DOHH2 (cell line): ENCODE data around the gene ZBTB7C.

Source experiments
- EZH2phosphoT487 ChIP-seq: fragments of 200-600 bp; sonication (generic); IDR thresholded peaks from 2 replicates; pipeline ENCODE4 v1.6.1; 2017; ENCODE audit warnings: borderline replicate concordance, mild to moderate bottlenecking, antibody characterized with exemption, low read length, moderate library complexity, mixed read lengths
- TF ChIP-seq, protein P1 (sequence below): fragments of 200-600 bp; sonication (generic); IDR thresholded peaks from one replicate; pipeline ENCODE4 v1.5.1; 2014; ENCODE audit warnings: antibody characterized with exemption, mild to moderate bottlenecking, low read depth, low read length; ENCODE audit not compliant: poor library complexity, severe bottlenecking

- TF ChIP-seq, protein P1, sequence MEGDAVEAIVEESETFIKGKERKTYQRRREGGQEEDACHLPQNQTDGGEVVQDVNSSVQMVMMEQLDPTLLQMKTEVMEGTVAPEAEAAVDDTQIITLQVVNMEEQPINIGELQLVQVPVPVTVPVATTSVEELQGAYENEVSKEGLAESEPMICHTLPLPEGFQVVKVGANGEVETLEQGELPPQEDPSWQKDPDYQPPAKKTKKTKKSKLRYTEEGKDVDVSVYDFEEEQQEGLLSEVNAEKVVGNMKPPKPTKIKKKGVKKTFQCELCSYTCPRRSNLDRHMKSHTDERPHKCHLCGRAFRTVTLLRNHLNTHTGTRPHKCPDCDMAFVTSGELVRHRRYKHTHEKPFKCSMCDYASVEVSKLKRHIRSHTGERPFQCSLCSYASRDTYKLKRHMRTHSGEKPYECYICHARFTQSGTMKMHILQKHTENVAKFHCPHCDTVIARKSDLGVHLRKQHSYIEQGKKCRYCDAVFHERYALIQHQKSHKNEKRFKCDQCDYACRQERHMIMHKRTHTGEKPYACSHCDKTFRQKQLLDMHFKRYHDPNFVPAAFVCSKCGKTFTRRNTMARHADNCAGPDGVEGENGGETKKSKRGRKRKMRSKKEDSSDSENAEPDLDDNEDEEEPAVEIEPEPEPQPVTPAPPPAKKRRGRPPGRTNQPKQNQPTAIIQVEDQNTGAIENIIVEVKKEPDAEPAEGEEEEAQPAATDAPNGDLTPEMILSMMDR, result no peak
- no peak for TF ChIP-seq EZH2phosphoT487
These were observed 245.1 kb downstream of the ZBTB7C start for GRCh38 chr18:48164116-48164515.
